CD4-positive, alpha-beta T cell treated with Interferon gamma for 1 hour (primary cell): ENCODE measurements around the gene LIG3.
"Not testable (repeated sequence)": the region's sequence is repeated elsewhere in the genome, so short reads cannot be mapped to it uniquely, and the experiment has no call there.

ENCODE experiments used
- DNase-seq: peaks from one replicate; pipeline ENCODE4 v3.0.0-alpha.2; 2020

Gene LIG3

DNA sequence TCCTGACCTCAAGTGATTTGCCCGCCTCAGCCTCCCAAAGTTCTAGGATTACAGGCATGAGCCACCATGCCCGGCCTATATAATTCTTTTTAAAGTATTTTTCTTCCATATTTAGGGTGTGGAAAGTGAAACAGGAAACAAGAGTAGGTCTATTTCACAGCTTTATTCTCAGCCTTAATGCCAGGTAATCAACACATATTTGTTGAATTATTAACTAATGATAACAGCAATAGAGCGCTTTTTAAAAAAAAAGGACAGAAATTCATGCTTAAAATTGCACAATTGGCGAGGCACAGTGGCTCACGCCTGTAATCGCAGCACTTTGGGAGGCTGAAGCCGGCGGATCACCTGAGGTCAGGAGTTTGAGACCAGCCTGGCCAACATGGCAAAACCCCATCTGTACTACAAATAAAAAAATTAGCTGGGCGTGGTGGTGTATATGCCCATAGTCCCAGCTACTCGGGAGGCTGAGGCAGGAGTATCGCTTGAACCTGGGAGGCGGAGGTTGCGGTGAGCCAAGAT lies 65.2 kb downstream of the LIG3 start:
- not testable (repeated sequence) for DNase-seq

DNA sequence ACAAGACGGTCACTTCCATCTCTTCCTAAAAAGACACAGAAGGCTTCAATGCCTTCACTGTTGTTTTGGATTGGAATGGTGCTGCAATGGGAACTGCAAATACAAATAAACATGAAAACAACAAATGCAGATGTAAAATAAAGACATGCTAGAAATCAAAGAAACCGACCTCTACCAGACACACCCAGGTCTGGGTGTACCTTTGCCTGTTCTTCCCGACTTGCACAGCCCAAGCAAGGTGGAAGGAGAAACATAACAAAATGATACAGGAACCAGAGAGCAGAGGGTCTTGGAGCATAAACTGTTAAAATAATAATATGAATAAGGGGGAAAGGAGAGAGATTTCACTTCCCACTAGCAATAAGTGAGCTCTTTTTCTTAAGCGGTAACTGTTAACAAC lies 65.9 kb downstream of the LIG3 start:
- DNase-seq: no peak

GRCh38 chr17:35046740-35047283 lies 66.5 kb downstream of the LIG3 start:
- peak; percentile 51 for DNase-seq

DNA sequence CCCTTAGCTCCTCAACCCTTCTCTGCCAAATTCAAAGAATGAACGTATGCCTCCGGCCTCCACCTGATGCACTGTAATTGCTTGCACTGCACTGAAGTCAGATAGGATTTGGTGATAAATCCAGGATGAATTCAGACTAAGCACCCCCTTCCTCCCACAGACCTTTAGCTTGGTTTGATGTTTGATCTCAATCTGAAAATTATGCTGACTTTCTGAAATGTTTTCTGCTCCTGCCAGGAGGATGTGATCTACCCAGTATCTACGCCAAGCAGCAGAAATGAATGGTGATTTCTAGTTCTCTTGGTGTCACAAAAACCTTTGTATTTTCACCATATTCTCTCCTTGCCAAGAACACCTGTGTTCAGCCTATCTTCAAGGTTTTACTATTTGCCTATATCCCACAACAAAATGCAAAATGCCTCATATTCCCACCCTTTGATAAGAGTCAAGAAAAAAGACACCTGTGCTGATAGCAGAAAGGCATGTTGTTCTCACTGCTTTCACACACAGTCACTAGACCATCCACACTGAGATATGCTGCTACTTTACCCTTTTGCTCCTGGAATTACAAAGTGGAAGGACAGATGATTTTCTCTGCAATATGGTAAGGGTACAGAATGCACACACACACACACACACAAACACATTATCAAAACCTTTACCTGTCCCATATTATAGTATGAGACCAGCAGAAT lies 68.5 kb downstream of the LIG3 start:
- DNase-seq: no peak

DNA sequence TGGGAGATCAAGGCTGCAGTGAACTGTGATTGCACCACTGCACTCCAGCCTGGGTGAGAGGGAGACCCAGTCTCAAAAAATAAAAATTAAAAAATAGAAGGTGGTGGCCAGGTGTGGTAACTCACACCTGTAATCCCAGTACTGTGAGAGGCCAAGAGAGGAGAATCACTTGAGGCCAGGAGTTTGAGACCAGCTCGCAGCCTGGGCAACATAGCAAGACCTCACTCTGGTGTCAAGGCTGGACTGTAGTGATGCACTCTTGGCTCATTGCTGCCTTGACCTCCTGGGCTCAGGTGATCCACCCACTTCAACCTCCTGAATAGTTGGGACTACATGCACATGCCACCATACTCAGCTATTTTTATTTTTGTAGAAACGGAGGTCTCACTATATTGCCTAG lies 69.9 kb downstream of the LIG3 start:
- no peak for DNase-seq

- DNase-seq: peak; percentile 63
These were observed 70.9 kb downstream of the LIG3 start for GRCh38 chr17:35051183-35051578.

- DNase-seq: no peak
These were observed 71.4 kb downstream of the LIG3 start for GRCh38 chr17:35051579-35052240.

DNA sequence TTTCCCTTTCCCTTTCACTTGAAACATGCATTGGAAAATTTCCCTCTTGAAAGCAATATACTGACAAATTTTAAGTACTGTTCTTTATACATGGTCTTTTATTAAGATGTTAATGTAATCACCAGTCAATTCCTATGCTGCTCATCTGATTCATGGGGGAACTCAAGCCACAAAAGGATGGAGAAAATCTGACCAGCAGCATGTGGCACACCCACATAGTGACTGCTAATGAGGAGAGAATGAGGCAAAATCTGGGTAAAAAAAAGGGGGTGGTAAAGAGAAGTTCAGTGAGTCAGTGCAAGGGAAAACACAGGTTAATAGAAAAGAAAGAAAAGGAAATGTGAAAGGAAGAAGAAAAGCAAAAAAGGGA lies 71.9 kb downstream of the LIG3 start:
- DNase-seq: no peak

DNA sequence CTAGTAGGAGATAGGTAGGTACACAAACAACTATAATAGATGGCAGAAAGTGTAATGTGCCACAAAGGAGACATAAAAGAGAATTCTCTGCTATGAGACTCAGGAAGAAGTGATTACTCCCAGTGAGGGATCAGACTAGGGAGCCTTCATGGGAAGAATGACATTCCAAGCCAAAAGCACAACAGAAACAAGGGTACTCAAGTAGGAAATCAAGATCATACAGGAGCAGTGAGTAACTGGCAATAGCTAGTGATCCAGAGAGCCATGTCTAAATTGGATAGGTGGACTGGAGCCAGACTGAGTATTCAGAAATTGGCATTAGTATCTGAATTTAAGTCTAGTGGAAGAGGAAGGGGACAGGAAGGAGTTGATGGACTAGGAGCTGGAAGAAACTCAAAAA lies 72.5 kb downstream of the LIG3 start:
- no peak for DNase-seq

- no peak for DNase-seq
These were observed 72.9 kb downstream of the LIG3 start for GRCh38 chr17:35053204-35053603.

DNA sequence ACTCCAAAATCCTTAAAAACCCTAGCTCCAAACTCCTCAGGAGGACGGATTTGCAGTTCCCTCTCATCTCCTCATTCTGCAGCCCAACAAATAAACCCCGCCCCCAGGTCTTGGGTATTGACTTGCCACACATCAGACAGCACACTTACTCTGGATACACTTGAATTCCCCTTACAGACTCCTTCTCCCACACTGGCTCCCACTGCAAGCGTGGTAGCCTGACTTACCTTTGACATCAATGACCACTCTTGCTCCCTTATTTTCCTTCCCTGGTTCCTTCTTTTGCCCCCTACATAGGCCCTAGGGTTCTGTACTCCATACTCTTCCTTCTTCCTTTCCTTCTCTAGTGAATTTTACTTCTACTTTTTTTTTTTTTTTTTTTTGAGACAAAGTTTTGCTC lies 75.7 kb downstream of the LIG3 start:
- no peak for DNase-seq

DNA sequence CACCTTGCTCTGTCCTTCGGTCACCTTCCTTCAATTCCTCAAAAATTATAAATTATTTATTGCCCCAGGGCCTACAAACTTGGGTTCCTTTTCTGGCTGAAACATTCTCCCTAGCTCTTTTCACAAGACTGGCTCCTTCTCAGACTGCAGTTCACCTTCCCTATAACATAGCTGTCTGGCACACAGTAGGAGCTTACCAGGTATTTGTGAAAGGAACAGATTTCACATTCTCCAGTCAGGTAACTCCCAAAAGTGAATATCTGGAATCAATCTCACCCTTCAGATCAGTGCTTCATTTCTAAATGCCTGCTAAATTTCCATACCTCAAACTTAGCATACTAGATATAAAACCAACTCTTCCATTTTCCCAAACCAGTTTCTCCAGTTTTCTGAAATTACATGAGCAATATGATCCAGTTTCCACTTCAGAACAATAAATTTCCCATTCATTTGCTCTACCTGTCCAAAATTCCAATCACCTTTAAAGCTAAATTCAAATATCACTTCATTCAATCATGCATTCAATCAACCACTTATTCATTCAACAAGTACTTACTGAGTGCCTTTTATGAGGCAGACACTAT lies 77.1 kb downstream of the LIG3 start:
- DNase-seq: no peak
